Kidney epithelial cell (primary cell): ENCODE measurements around the gene PCK2. TPM values are rescaled to one million over a fixed set of nuclear protein-coding genes. Genes with fewer than 3 reads are reported as not detected.

Experiments
- DNase-seq: peaks from one replicate; pipeline ENCODE4 v3.0.0-alpha.2; 2010; ENCODE audit warnings: low read depth
- H3K27me3 ChIP-seq: 2 replicates; pipeline ENCODE4 v1.6.0; 2011; ENCODE audit warnings: low read length; ENCODE audit not compliant: control insufficient read depth, insufficient read depth
- H3K36me3 ChIP-seq: 2 replicates; pipeline ENCODE4 v1.5.1; 2011; ENCODE audit warnings: low read length; ENCODE audit not compliant: control insufficient read depth, insufficient read depth
- H3K4me3 ChIP-seq: 2 replicates; pipeline ENCODE4 v1.5.1; 2011; ENCODE audit warnings: low read depth, mild to moderate bottlenecking, control low read depth, low read length
- total RNA-seq: library from RNA; depleted of rRNA; stranded (reverse); fragments of >200 nt; gene quantifications from 2 replicates; pipeline ENCODE4 v1.2.3, GENCODE V29; 2015
- TF ChIP-seq, protein P1 (sequence below): IDR thresholded peaks from 2 replicates; pipeline ENCODE4 v1.5.1; 2011; ENCODE audit warnings: mild to moderate bottlenecking, moderate library complexity, low read length, control low read depth, inconsistent platforms; ENCODE audit not compliant: insufficient read depth, poor library complexity, severe bottlenecking

The PCK2 gene
- total RNA-seq, 1 donor from 2014 or later, result 127 TPM

DNA sequence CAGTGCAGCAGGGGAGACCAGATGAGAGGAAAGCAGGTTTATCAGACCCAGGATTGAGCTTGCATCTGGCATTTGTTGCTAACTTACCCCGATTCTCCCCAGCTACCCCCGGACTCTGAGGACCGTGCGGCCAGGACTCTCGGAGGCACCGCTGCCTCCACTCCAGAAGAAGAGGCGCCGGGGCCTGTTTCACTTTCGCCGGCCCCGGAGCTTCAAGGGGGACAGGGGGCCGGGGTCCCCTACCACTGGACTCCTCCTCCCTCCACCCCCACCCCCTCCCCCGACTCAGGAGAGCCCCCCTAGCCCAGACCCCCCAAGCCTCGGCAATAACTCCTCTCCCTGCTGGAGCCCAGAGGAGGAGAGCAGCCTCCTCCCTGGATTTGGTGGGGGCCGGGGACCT, 29.3 kb upstream of the PCK2 start:
- no peak overlapping the region for H3K4me3 ChIP-seq
- H3K27me3 ChIP-seq, result peaks cover 21% of the 10 kb centered on the region
- no peak for DNase-seq
- no peaks in the 10 kb centered on the region for H3K36me3 ChIP-seq
- TF ChIP-seq, protein P1, sequence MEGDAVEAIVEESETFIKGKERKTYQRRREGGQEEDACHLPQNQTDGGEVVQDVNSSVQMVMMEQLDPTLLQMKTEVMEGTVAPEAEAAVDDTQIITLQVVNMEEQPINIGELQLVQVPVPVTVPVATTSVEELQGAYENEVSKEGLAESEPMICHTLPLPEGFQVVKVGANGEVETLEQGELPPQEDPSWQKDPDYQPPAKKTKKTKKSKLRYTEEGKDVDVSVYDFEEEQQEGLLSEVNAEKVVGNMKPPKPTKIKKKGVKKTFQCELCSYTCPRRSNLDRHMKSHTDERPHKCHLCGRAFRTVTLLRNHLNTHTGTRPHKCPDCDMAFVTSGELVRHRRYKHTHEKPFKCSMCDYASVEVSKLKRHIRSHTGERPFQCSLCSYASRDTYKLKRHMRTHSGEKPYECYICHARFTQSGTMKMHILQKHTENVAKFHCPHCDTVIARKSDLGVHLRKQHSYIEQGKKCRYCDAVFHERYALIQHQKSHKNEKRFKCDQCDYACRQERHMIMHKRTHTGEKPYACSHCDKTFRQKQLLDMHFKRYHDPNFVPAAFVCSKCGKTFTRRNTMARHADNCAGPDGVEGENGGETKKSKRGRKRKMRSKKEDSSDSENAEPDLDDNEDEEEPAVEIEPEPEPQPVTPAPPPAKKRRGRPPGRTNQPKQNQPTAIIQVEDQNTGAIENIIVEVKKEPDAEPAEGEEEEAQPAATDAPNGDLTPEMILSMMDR, result no peak

- H3K36me3 ChIP-seq, result no peaks in the 10 kb centered on the region
- no peak overlapping the region for H3K4me3 ChIP-seq
- no peak for DNase-seq
- H3K27me3 ChIP-seq, result peaks cover 21% of the 10 kb centered on the region
- TF ChIP-seq, protein P1, result no peak
These were observed 28.7 kb upstream of the PCK2 start for GRCh38 chr14:24065408-24065807.

DNA sequence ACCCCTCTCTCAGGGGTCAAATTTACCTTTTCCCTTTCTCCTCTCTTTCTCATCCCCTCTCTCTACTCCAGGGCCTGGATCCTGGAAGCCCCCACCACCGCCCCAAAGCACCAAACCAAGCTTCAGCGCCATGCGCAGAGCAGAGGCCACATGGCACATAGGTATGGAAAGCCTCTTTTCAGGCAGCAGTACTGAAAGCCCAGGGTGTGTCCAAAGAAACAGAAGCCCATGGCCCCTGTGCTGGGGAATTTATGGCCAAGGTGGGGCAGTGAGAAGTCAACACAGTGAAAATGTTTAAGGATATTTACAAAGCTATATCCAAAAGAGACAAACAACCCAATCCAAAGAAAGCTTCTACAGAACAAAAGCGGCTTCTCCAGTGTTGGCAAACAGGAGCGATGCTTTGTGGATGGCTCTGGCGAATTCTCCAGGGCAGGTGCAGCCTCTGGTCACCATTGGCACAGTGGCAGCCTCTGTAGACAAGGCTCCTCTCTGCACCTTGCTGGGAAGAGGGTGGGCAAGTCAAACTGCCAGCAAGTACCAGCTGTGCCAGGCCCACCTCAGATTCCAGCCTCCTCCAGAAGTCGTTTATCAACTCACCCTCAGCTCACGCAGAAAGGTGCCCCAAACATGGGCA, 27.5 kb upstream of the PCK2 start:
- H3K27me3 ChIP-seq, result peaks cover 23% of the 10 kb centered on the region

GRCh38 chr14:24067133-24068082, 26.7 kb upstream of the PCK2 start:
- no peak overlapping the region for H3K4me3 ChIP-seq
- peaks cover 29% of the 10 kb centered on the region for H3K27me3 ChIP-seq
- H3K36me3 ChIP-seq, result no peaks in the 10 kb centered on the region
- TF ChIP-seq, protein P1, result no peak
- no peak for DNase-seq

More for the DNA sequence above, 27.5 kb upstream of the PCK2 start:
- Histone ChIP-seq H3K4me3 (no peak overlapping the region), H3K36me3 (no peaks in the 10 kb centered on the region)
- TF ChIP-seq, protein P1, result no peak
- DNase-seq, result no peak

DNA sequence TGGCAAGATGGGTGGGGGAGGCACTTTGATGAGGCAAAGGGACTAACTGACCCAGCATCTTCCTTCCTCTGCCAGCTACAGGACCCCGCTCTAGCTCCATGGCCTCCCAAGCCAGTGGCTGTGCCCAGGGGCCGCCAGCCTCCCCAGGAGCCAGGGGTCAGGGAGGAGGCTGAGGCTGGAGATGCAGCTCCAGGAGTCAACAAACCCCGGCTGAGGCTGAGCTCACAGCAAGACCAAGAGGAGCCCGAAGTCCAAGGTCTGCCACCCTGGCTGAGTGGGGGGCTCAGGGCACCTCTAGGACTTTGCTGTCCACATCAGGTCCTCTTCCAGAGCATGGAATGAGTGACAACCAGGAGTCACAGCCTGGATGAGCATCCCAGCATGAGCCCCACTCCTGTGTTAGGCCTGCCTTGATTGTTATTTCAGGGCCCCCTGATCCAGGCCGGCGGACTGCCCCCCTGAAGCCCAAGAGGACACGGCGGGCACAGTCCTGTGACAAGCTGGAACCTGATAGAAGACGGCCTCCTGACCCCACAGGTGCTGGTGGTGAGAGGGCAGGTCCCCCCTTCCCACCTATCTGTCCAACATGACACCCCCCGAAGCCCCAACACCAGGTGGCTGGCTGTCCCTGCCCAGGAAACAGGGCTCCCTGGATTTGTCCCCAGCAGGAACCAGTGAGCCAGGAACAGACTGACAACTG, 25.2 kb upstream of the PCK2 start:
- DNase-seq, result no peak

More for the DNA sequence above, 25.2 kb upstream of the PCK2 start:
- Histone ChIP-seq H3K4me3 (no peak overlapping the region), H3K27me3 (peaks cover 41% of the 10 kb centered on the region), H3K36me3 (no peaks in the 10 kb centered on the region)
- TF ChIP-seq, protein P1, result no peak
